NOMO-1 (cell line): Measurements from ENCODE around the gene FAM222A.

Experiments
- DNase-seq, 2 experiments: peaks; one replicate each; lab custom pipeline; 2025; ENCODE audit not compliant: unreplicated experiment in 2 of 2; lab: John Stamatoyannopoulos, UW

Gene FAM222A

GRCh38 chr12:109770861-109771670, 57.4 kb downstream of the FAM222A start:
- no peak for DNase-seq

- DNase-seq, result no peak
Measured at GRCh38 chr12:109771746-109772621, 58.4 kb downstream of the FAM222A start.

GRCh38 chr12:109772622-109773321, 59.1 kb downstream of the FAM222A start:
- peak in 1 of 2 experiments; percentile 6 for DNase-seq

DNA sequence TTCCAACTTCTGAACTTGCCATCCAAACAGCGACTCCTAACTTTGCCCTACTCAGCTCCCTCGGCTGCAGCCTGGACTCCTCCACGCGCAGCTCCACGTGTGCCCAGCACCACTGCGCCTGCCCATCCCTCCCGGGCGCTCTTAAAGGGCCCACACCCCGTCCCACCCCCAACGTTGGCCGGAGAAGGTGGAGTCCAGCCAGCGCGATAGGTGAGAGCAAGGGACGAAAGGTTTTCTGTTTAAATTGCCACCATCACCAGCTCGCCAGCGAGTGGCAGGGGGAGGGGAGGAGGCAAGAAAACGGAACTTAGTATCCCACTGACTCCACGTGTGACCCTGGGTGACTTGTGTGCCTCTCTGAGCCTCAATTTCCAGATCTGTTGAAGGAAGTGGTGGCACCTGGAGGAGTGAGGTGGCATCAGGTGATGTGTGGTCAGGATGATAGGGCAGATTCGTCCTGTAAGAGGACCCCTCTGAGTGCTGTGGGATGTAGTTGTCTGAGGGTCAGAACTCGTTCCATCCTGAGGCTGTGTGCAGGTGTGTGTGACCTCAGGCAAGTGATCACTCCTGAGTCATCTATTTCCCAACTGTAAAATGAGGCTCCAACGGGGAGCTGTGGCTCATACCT, 59.9 kb downstream of the FAM222A start:
- DNase-seq, result peak in 1 of 2 experiments; percentile 13

GRCh38 chr12:109775172-109775881, 61.7 kb downstream of the FAM222A start:
- peak in 1 of 2 experiments; percentile 62 for DNase-seq

GRCh38 chr12:109776624-109777023, 63.0 kb downstream of the FAM222A start:
- no peak for DNase-seq

- DNase-seq, result peak; percentile 6 to 16
Measured at GRCh38 chr12:109777544-109777943, 63.9 kb downstream of the FAM222A start.

DNA sequence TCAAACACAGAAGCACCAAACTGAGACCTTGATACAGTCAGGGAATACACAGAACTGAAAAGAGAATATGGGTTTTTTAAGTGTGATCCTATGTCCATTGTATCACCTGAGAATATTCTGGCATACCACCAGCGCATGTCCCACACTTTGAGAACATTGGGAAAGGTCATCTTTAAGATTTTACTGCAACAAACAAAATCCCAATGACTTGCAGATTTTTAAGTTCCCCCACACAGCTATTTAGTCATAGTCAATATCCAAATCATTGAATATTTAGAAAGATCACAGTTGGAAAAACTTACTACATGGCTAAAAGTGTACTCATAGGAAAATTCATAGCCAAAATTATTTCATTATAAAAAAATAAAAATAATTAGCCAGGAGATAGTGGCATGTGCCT, 65.1 kb downstream of the FAM222A start:
- DNase-seq, result no peak

- peak in 1 of 2 experiments; percentile 40 for DNase-seq
Measured at GRCh38 chr12:109779382-109779781, 65.8 kb downstream of the FAM222A start.

DNA sequence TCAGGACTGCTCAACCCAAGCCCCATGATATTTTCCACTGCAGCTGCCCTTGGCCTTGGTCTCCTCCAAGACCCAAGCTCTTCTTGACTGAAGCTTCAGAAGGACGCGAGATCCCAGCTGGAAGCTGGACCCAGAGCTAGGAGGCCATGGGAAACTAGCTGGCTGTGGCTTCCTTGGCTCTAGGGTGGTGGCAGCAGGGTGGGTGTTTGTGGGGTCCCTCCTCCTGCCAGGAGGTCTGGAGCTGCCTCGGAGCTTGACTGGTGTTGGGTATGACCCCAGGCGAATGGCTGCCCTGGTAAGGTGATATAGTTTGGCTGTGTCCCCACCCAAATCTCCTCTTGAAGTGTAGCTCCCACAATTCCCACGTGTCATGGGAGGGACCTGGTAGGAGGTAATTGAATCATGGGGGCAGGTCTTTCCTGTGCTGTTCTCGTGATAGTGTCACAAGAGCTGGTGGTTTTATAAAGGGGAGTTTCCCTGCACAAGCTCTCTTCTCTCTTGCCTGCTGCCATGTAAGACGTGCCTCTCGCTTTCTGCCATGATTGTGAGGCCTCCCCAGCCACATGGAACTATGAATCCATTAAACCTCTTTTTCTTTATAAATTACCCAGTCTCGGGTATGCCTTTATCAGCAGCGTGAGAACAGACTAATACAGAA, 68.2 kb downstream of the FAM222A start:
- no peak for DNase-seq

DNA sequence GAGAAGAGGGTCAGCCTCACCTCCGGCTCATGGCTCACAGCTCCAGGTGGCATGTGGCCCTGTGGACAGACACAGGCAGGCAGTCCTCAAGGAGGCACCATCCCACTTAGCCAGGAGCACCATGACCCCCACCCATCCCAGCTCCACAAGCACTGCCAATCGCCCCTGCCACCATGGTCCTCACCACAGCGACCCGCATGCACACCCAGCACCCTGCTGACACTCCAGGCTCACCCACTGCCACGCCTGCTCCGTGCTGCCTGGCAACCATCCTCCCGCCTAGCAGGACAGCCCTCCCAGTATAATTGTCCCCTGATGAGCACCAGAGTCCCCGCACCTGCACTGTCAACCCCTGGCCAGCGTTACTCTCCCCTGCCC, 68.7 kb downstream of the FAM222A start:
- no peak for DNase-seq

- no peak for DNase-seq
Measured at GRCh38 chr12:109783135-109783964, 69.7 kb downstream of the FAM222A start.

DNA sequence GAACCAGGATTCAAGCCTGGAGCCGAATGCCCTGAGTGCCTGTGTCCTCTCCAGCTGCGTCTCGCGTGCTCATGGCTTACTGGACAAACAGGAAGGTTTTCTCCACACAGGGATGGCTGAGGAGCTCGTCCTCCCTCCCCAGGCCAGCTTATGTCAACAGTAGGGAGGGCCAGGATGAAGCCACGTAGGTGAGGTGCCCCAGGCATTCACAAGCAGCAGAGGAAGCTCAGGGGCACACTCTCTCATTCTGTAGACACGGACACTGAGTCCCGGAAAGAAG, 70.3 kb downstream of the FAM222A start:
- no peak for DNase-seq

DNA sequence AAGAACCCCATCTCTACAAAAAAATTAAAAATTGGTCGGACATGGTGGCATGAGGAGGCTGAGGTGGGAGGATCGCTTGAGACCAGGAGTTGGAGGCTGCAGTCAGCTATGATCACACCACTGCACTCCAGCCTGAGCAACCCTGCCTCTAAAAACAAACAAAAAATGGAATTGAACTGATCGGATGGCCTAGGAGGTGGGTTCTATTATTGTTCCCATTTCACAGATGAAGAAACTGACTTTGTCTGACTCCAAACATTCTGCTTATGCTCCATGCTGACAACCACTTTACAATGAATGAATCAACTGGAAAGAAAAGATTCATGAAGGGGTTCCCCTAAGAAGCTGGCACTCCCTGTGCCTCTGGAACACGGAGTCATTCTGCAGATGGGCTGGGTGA, 72.2 kb downstream of the FAM222A start:
- no peak for DNase-seq

GRCh38 chr12:109786799-109787198, 73.2 kb downstream of the FAM222A start:
- DNase-seq, result no peak

GRCh38 chr12:109789526-109790048, 76.0 kb downstream of the FAM222A start:
- DNase-seq, result no peak

- no peak for DNase-seq
Measured at GRCh38 chr12:109792992-109793391, 79.4 kb downstream of the FAM222A start.

- DNase-seq, result no peak
Measured at GRCh38 chr12:109793411-109793810, 79.8 kb downstream of the FAM222A start.
